ENCODE results near the gene ABCA4. TPM values are rescaled to one million over a fixed set of nuclear protein-coding genes. Genes with fewer than 3 reads are reported as not detected.
"Not testable (repeated sequence)": the region's sequence is repeated elsewhere in the genome, so short reads cannot be mapped to it uniquely, and the experiment has no call there.

The ABCA4 gene
- total and polyA plus RNA-seq, 4 experiments from 2014 or later, result not detected

- Mint-ChIP-seq H3K27ac (no peak overlapping the region), H3K27me3 (no peaks in the 10 kb centered on the region), H3K9me3 (peaks cover 0 to 2% (median 0%) of the 10 kb centered on the region in 8 donors), H3K36me3 (no peaks in the 10 kb centered on the region), H3K4me3 (no peak overlapping the region), H3K4me1 (no peaks in the 10 kb centered on the region)
- intact Hi-C loops (cut with micrococcal nuclease), result no loop called here
- Histone ChIP-seq H3K36me3 (ENCODE audit: insufficient read depth, low read length) (no peaks in the 10 kb centered on the region), H3K4me3 (ENCODE audit: low read length in 2 of 2) (no peak overlapping the region), H3K9me3 (ENCODE audit: control insufficient read depth in 1 of 2, low read length in 2 of 2) (no peaks in the 10 kb centered on the region), H3K27me3 (ENCODE audit: insufficient read depth, low read length) (no peaks in the 10 kb centered on the region), H3K4me1 (ENCODE audit: insufficient read depth, low read length) (no peaks in the 10 kb centered on the region), H3K27ac (ENCODE audit: low read depth, low read length) (no peak overlapping the region)
- POLR2A ChIA-PET (ENCODE audit: partially characterized antibody), result no interaction called here
- CTCF ChIA-PET (ENCODE audit: partially characterized antibody), result no interaction called here
- DNase-seq, result no peak
Observed at GRCh38 chr1:94154989-94155388, 34.0 kb upstream of the ABCA4 start.

GRCh38 chr1:94153133-94153532, 32.2 kb upstream of the ABCA4 start:
- H3K27me3 ChIP-seq (ENCODE audit: insufficient read depth, low read length), result no peaks in the 10 kb centered on the region
- Mint-ChIP-seq H3K27me3 (no peaks in the 10 kb centered on the region), H3K36me3 (no peaks in the 10 kb centered on the region), H3K4me1 (no peaks in the 10 kb centered on the region), H3K4me3 (no peak overlapping the region), H3K27ac (no peak overlapping the region), H3K9me3 (peaks cover 0 to 2% (median 0%) of the 10 kb centered on the region in 8 donors)
- no peaks in the 10 kb centered on the region for H3K36me3 ChIP-seq (ENCODE audit: insufficient read depth, low read length)
- intact Hi-C loops (cut with micrococcal nuclease), result no loop called here
- H3K27ac ChIP-seq (ENCODE audit: low read depth, low read length), result no peak overlapping the region
- ChIA-PET CTCF (ENCODE audit: partially characterized antibody) (no interaction called here), POLR2A (ENCODE audit: partially characterized antibody) (no interaction called here)
- no peak for DNase-seq
- no peaks in the 10 kb centered on the region for H3K4me1 ChIP-seq (ENCODE audit: insufficient read depth, low read length)
- no peaks in the 10 kb centered on the region for H3K9me3 ChIP-seq (ENCODE audit: control insufficient read depth in 1 of 2, low read length in 2 of 2)
- H3K4me3 ChIP-seq (ENCODE audit: low read length in 2 of 2), result no peak overlapping the region

GRCh38 chr1:94149166-94149565, 28.2 kb upstream of the ABCA4 start:
- H3K9me3 Mint-ChIP-seq; H3K4me3 Mint-ChIP-seq; H3K27me3 Mint-ChIP-seq; H3K4me3 ChIP-seq (ENCODE audit: low read length in 2 of 2); H3K27me3 ChIP-seq (ENCODE audit: insufficient read depth, low read length); intact Hi-C loops (cut with micrococcal nuclease); POLR2A ChIA-PET (ENCODE audit: partially characterized antibody); H3K4me1 ChIP-seq (ENCODE audit: insufficient read depth, low read length); H3K27ac ChIP-seq (ENCODE audit: low read depth, low read length); CTCF ChIA-PET (ENCODE audit: partially characterized antibody); DNase-seq; H3K36me3 Mint-ChIP-seq; H3K4me1 Mint-ChIP-seq; H3K9me3 ChIP-seq (ENCODE audit: control insufficient read depth in 1 of 2, low read length in 2 of 2); H3K27ac Mint-ChIP-seq; H3K36me3 ChIP-seq (ENCODE audit: insufficient read depth, low read length): not testable (repeated sequence)

GRCh38 chr1:94146273-94146672, 25.3 kb upstream of the ABCA4 start:
- intact Hi-C loops (cut with micrococcal nuclease), result no loop called here
- Mint-ChIP-seq H3K4me1 (no peaks in the 10 kb centered on the region), H3K27me3 (peaks cover 0 to 2% of the 10 kb centered on the region in 2 donors), H3K9me3 (peaks cover 0 to 2% (median 0%) of the 10 kb centered on the region in 8 donors), H3K27ac (no peak overlapping the region), H3K36me3 (no peaks in the 10 kb centered on the region), H3K4me3 (no peak overlapping the region)
- Histone ChIP-seq H3K9me3 (ENCODE audit: control insufficient read depth in 1 of 2, low read length in 2 of 2) (no peaks in the 10 kb centered on the region), H3K4me3 (ENCODE audit: low read length in 2 of 2) (no peak overlapping the region), H3K36me3 (ENCODE audit: insufficient read depth, low read length) (no peaks in the 10 kb centered on the region), H3K27me3 (ENCODE audit: insufficient read depth, low read length) (no peaks in the 10 kb centered on the region), H3K27ac (ENCODE audit: low read depth, low read length) (no peak overlapping the region), H3K4me1 (ENCODE audit: insufficient read depth, low read length) (no peaks in the 10 kb centered on the region)
- ChIA-PET POLR2A (ENCODE audit: partially characterized antibody) (no interaction called here), CTCF (ENCODE audit: partially characterized antibody) (no interaction called here)
- no peak for DNase-seq

- CTCF ChIA-PET (ENCODE audit: partially characterized antibody), result no interaction called here
- Mint-ChIP-seq H3K36me3 (no peaks in the 10 kb centered on the region), H3K9me3 (peaks cover 0 to 2% (median 0%) of the 10 kb centered on the region in 8 donors), H3K4me1 (no peaks in the 10 kb centered on the region), H3K27me3 (peaks cover 0 to 2% of the 10 kb centered on the region in 2 donors), H3K4me3 (no peak overlapping the region), H3K27ac (no peak overlapping the region)
- Histone ChIP-seq H3K4me3 (ENCODE audit: low read length in 2 of 2) (no peak overlapping the region), H3K36me3 (ENCODE audit: insufficient read depth, low read length) (no peaks in the 10 kb centered on the region), H3K4me1 (ENCODE audit: insufficient read depth, low read length) (no peaks in the 10 kb centered on the region), H3K27me3 (ENCODE audit: insufficient read depth, low read length) (no peaks in the 10 kb centered on the region), H3K27ac (ENCODE audit: low read depth, low read length) (no peak overlapping the region), H3K9me3 (ENCODE audit: control insufficient read depth in 1 of 2, low read length in 2 of 2) (no peaks in the 10 kb centered on the region)
- POLR2A ChIA-PET (ENCODE audit: partially characterized antibody), result no interaction called here
- intact Hi-C loops (cut with micrococcal nuclease), result no loop called here
- DNase-seq, result no peak
Observed at GRCh38 chr1:94144836-94145235, 23.9 kb upstream of the ABCA4 start.

- Mint-ChIP-seq H3K4me1 (no peaks in the 10 kb centered on the region), H3K27me3 (peaks cover 0 to 2% of the 10 kb centered on the region in 2 donors), H3K36me3 (no peaks in the 10 kb centered on the region), H3K9me3 (peaks cover 0 to 7% (median under 1%) of the 10 kb centered on the region in 8 donors), H3K4me3 (no peak overlapping the region), H3K27ac (no peak overlapping the region)
- H3K4me1 ChIP-seq (ENCODE audit: insufficient read depth, low read length), result no peaks in the 10 kb centered on the region
- H3K4me3 ChIP-seq (ENCODE audit: low read length in 2 of 2), result no peak overlapping the region
- intact Hi-C loops (cut with micrococcal nuclease), result no loop called here
- ChIA-PET POLR2A (ENCODE audit: partially characterized antibody) (no interaction called here), CTCF (ENCODE audit: partially characterized antibody) (no interaction called here)
- no peaks in the 10 kb centered on the region for H3K9me3 ChIP-seq (ENCODE audit: control insufficient read depth in 1 of 2, low read length in 2 of 2)
- H3K36me3 ChIP-seq (ENCODE audit: insufficient read depth, low read length), result no peaks in the 10 kb centered on the region
- no peak overlapping the region for H3K27ac ChIP-seq (ENCODE audit: low read depth, low read length)
- DNase-seq, result no peak
- no peaks in the 10 kb centered on the region for H3K27me3 ChIP-seq (ENCODE audit: insufficient read depth, low read length)
Observed at GRCh38 chr1:94143809-94144176, 22.8 kb upstream of the ABCA4 start.

- intact Hi-C loops (cut with micrococcal nuclease), result no loop called here
- ChIA-PET CTCF (ENCODE audit: partially characterized antibody) (no interaction called here), POLR2A (ENCODE audit: partially characterized antibody) (no interaction called here)
- no peak overlapping the region for H3K4me3 Mint-ChIP-seq
- H3K36me3 Mint-ChIP-seq, result no peaks in the 10 kb centered on the region
- H3K9me3 Mint-ChIP-seq, result peaks cover 0 to 7% (median under 1%) of the 10 kb centered on the region in 8 donors
- Histone ChIP-seq H3K4me3 (ENCODE audit: low read length in 2 of 2) (no peak overlapping the region), H3K27ac (ENCODE audit: low read depth, low read length) (no peak overlapping the region), H3K9me3 (ENCODE audit: control insufficient read depth in 1 of 2, low read length in 2 of 2) (no peaks in the 10 kb centered on the region), H3K4me1 (ENCODE audit: insufficient read depth, low read length) (no peaks in the 10 kb centered on the region), H3K36me3 (ENCODE audit: insufficient read depth, low read length) (no peaks in the 10 kb centered on the region), H3K27me3 (ENCODE audit: insufficient read depth, low read length) (no peaks in the 10 kb centered on the region)
- DNase-seq, result no peak
- H3K4me1 Mint-ChIP-seq, result no peaks in the 10 kb centered on the region
- H3K27me3 Mint-ChIP-seq, result peaks cover 0 to 2% of the 10 kb centered on the region in 2 donors
- H3K27ac Mint-ChIP-seq, result no peak overlapping the region
Observed at GRCh38 chr1:94143173-94143808, 22.3 kb upstream of the ABCA4 start.

GRCh38 chr1:94142583-94142982, 21.6 kb upstream of the ABCA4 start:
- intact Hi-C loops (cut with micrococcal nuclease), result no loop called here
- DNase-seq, result no peak
- Mint-ChIP-seq H3K36me3 (no peaks in the 10 kb centered on the region), H3K9me3 (peaks cover 0 to 7% (median under 1%) of the 10 kb centered on the region in 8 donors), H3K4me3 (no peak overlapping the region), H3K4me1 (no peaks in the 10 kb centered on the region), H3K27ac (no peak overlapping the region), H3K27me3 (peaks cover 0 to 2% of the 10 kb centered on the region in 2 donors)
- no peaks in the 10 kb centered on the region for H3K9me3 ChIP-seq (ENCODE audit: control insufficient read depth in 1 of 2, low read length in 2 of 2)
- H3K27ac ChIP-seq (ENCODE audit: low read depth, low read length), result no peak overlapping the region
- H3K27me3 ChIP-seq (ENCODE audit: insufficient read depth, low read length), result no peaks in the 10 kb centered on the region
- POLR2A ChIA-PET (ENCODE audit: partially characterized antibody), result no interaction called here
- no peaks in the 10 kb centered on the region for H3K4me1 ChIP-seq (ENCODE audit: insufficient read depth, low read length)
- H3K4me3 ChIP-seq (ENCODE audit: low read length in 2 of 2), result no peak overlapping the region
- CTCF ChIA-PET (ENCODE audit: partially characterized antibody), result no interaction called here
- H3K36me3 ChIP-seq (ENCODE audit: insufficient read depth, low read length), result no peaks in the 10 kb centered on the region
